ENCODE measurements around the gene DPF3.

DPF3 gene

DNA sequence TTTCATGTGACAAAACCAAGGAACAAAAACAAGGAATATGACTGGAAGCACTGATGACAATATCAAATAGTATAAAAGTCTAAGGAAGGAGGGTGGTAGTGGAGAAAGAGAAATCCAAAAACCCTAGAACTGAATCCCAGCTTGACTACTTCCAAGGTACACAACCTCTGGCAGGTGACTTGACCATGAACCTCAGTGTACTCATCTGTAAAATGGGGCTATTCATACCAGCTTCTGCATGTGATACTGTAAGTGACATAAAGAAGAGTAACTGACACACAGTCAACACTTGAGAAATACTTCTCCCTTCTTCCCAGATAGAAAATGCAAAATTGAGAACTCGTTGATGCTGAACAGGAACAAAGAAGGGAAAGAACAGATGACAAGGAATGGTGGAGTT, 10.3 kb upstream of the DPF3 start:
- no peak for DNase-seq

DNA sequence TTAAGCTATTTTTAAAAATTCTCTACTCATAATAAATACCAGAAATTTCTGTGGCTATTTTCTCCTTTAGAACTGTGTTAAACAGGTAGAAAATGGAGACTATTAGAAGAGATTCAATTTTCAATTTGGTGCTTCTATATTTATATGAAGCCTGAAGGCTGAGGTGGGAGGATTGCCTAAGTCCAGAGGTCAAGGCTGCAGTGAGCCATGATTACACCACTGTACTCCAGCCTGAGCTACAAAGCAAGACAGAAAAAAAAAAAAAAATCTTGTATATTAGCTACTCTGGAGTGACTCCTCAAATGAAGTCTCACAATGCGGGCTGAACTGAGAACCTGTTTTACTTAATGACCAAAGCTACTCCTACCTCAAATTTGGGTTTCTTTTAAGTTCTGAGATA, 9.8 kb upstream of the DPF3 start:
- DNase-seq: no peak

DNA sequence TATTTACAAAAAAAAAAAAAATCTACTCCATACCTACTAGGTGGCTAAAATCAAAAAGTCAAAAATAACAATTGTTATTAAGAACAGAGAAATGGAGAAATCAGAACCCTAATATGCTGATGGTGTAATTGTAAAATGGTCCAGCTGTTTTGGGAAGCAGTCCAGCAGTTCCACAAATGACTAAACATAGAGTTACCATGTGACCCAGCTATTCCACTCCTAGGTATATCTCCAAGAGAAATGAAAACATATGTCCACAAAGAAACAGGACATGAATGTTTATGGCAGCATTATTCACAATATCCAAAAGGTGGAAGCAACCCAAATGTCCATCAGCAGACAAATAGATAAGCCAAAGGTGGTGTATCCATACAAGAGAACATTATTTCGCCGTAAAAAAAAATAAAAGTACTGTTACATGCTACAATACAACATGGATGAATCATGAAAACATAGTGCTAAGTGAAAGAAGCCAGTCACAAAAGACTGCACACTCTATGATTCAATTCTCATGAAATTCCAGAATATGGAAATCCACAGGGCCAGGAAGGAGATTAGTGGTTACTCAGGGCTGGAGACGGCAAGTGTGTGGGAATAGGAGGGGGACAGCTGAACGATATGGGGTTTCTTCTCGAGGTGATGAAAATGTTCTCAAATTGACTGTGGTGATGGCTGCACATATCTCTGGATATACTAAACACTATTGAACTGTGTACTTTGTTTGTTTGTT, 9.1 kb upstream of the DPF3 start:
- no peak for DNase-seq

DNA sequence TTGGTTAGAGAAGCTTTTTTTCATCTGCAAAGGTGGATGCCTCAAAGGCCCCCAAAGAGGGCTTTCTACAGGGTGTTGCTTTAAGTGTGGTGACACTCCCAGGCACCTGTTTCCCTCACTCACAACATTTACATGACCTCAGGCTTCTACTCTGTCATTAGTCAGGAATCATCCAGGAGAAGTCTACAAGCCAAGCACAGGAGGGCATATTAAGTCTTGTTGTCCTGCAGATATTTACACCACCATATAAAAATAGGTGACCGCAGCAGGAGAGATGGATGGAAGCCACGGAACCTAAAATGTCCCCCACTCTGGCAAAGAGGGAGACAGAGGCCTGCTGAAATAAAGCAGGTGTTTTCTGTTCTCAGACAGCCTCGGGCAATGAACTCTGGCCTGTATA, 7.5 kb upstream of the DPF3 start:
- DNase-seq: no peak

DNA sequence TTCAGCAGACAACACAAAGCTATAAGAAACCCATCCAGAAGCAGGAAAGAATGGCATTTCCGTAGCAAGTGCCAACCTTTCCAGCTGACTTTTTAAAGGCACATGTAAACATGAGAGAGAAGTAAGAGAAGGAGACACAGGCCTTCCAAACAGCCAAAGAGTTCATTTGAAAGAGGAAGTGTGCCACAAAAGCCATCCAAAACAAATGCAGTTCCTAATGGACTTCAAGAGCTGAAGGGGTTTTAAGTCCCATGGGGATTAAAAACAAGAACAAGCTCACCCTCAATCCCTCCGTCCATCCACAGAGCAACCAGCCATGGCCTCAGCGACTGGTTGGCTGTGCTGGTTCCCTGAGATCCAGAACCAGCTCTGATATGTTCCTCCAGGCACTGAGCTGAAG, 4.5 kb upstream of the DPF3 start:
- DNase-seq: no peak

DNA sequence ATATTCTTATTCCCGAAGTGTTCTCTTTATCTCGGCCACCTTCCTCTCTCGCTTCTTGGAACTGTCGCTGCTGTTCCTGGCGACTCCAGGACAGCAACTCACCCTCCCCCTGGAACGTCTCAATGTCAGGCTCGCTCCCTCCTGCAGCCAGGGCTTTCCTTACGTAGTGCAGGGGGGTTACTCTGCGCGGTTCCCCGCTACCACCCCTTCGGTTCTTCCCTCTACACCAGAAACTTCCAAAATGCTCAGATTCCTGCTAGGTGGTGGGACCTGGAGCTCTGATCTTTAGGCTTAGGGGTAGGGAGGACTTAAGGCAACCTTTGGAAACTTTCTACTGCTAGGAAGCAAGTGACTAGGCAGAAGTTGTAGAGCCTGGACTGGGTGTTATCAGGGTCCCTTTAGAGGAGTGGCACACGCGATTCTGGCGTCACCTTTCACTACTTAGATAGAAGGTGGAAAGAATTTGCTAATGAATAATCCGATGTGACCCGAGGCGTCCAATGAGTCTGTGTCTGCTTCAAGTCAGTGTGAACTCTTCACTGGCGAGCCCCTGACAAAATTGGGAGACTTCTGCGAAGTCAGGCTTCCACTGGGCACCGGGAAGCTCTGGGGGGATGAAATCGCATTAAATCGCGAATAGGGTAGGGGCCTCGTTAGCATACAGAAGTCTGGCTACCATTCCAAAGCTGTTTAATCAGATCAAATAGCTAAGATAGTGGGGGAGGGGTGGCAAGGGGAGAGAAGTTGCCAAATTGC, 900 bp upstream of the DPF3 start:
- no peak for DNase-seq

DNA sequence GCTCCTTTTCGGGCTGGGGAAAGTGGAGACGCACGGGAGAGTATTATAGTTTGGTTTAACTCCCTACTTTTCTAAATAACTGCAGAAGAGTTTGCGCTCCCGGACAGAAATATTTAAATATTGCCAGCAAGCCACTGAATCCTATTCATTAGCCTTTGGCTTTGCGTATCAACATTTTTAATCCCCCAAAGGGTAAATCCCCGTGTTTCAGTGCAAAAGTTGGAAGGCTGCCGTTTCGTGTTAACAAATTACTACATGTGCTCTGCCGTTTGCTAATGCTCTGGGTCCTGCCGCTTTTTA, 372 bp upstream of the DPF3 start:
- DNase-seq: no peak

DNA sequence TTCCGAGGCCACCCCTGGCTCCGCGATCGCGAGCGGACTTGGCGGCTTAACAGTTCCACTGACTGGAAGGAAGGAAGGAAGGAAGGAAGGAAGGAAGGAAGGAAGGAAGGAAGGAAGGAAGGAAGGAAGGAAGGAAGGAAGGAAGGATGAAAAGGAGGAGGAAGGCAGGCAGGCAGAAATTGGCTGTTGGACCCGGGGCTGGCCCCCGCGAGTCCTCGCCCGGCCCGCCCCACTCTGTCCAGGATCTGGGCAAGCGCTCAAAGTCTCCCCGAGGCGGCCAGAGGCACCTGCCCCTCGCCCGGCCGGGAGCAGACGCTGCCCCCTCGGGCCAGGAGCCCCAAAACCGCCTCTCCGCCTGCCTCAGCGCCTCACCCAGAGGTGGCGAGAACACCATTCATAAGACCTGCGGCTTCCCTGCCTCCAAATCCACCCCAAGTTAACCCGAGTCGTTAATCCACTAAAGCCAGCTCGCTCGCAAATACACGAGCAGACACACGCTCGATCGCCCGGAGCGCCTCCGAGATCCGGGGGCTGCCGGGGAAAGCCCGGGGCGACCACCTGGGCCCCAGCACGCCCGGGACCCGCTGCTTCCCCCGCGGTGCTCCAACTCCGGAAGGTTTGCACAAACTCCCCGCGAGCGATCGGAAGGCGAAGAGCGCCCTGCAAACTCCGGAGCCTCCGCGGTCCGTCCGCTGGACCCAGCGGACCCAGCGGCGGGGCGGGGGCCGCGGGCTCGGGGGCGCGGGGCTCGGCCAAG, 844 bp downstream of the DPF3 start:
- no peak for DNase-seq

DNA sequence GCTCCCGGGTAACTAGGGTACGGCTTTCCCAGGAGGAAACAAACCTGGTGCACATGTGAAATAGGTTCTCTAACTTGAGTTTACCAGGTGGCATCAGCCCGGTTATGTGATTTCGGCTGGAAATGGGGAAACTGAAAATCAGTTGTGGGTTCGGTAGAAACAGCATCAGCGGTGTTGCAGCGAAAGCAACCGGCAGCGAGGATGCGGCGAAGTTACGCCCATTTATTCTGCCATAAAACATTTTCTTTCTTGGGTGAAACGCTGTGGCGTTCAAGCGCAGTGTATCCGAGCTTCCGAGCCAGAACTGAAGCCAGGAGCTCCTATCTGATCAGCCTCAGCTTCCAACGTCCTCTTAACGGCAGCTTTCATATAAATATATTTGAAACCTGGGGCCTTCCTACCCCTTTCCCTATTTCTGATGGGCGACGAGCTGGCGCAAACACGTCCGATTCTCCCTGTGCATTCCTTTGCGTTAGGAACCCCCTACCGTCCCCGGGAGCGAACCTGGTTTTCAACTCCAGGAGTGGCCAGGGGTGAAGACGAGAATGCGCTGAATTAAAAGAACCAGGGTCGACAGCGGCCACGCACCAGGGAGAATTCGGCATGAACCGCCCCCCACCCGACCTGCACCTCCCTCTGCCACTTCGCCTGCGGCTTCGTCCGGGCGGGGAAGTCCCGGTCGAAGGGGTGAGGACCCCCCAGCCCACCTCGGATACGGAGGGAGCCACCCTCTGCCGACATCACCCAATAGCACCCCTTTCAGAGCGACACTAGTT, 1.6 kb downstream of the DPF3 start:
- no peak for DNase-seq

DNA sequence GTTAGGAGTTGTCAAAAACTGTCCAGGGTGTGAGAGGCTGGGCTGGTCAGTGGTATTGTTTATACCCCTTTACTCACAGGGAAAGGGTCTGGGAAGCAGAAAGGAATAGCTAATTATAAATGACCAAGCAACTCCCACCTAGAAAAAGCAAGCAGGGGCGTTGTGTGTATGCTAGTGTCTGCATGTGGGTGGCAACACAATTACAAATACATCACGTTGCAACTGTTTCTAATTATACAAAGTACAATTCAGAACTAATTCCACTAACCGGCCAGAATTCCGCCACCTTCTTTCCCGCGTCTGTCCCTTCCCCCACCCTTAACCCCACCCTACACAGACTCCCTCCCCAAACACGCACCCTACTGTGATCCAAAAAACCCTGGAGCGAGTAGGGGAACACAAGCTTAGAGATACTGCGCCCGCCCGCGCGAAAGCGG, 2.2 kb downstream of the DPF3 start:
- DNase-seq: no peak

DNA sequence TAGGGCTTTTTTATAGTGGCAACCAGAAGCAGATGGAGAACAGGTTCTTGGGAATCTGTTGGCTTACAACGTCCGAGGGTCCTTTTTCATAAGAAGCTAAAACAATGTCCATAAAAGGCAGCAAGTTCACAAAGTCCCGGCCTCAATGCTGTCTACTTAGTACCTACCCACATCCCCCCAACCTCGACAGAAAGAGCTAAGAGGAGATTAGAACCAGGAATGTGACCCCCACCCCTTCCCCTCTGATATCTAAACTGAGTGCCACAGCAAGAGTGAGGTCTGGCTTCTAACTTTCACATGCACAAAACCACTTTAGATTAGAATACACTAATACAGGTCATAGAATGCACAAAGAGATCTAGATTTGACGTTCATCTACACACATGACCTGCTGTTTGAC, 4.5 kb downstream of the DPF3 start:
- no peak for DNase-seq

DNA sequence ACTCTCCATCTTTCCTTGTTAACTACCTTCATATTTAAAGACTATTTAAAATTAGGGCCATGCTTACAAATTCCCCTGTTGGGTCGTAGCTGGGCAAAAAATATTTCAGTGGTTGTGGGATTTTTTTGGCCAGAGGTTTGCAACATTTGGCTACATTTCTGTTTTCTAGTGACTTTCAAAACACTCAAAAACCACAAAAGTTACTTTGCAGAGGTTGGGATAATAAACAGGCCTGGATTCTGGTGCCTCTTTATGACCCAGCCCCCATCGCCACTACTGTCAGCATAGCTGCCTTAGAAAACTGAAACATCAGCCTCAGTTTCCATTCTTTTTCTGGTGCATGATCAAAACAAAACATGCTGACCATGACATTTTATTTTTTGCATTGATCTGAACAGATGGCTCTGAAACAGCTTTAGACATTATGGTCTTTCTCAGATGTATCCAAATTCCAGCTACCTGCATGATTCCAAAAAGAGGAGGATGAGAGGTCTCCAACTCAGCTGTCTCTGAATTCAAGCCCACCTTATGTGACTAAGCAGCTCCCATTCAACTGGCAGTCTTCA, 5.2 kb downstream of the DPF3 start:
- DNase-seq: no peak

DNA sequence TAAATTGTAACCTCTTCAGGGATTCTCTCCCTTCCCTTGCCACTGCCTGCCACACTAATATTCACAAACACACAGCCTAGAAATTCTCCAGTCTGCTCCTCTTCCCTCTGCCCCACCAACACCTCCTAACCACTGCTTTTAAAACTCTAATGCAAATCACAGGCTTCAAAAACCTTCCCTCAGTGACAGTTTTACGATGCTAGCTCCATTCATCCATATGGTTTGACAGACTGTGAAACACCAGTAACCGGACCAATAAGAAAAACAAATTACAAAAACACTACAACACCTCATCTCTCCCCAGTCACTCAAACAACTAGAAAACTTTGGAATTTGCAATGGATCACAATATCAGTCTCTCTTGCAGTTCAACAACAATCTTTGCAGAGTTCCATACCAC, 5.7 kb downstream of the DPF3 start:
- no peak for DNase-seq

DNA sequence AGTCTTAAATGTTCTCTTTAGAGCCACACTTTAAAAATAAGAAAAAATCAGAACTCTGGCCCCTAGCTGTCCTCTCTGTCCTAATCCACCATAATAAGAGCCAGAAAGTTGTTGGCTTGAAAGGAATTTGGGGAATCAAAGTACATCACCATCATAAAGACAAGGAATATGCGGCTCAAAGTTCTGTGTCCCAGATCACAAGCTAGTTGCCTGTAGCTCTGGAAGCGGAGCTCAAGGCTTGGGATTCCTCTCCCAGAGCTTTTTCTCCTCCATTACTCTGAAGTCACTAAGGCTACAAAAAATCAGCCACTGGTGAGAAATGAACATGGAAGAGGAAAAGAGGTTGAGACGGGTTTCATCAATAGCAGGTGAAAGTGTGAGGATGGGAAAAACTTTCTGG, 6.4 kb downstream of the DPF3 start:
- no peak for DNase-seq

DNA sequence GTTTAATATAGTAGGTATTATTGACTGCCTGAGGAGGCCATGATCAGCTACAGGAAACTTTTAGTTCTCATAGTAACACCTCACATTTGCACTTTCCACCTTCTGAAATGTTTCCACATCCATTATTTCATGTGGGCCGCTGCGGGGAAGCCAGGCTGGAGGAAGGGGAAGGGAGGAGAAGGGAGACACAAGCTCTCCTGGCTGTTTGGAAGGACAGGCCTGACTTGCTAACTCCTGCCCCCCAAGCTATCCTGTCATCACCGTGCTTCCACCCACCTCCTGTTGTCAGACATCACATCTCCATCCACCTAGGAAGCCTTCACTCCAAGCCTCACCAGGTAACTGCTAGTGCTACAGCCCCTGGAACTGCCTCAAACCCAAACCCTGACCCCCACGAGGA, 9.5 kb downstream of the DPF3 start:
- DNase-seq: no peak

DNA sequence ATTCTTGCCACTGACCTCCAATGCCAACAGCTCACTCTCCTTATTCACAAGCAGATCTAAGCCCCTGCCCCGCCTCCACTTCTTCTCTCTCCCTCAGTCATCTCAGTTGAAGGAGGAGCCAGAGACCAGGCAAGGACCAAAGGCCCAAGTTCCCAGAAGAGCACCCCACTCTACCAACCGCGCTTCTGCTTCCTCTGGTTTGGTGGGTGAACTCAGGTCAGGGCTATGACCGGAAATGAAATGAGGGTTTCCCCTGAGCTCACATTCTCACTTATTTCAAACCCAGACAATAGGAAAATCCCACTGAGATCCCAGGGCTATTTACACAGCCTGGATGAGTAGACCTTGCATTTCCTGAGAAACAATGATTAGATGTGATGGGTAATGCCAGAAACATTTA, 9.9 kb downstream of the DPF3 start:
- no peak for DNase-seq

DNA sequence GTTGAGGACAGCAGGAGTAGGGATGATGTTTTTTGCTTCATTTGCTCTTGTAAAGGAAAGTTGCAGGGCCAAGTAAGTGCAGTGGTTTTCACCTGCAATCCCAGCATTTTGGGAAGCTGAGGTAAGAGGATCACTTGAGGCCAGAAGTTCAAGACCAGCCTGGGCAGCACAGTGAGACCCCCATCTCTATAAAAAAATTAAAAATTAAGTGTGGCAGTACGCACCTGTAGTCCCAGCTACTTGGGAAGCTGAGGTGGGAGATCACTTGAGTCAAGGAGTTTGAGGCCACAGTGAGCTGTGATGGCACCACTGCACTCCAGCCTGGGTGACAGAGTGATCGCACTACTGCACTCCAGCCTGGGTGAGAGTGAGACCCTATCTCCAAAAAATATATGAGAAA, 10.8 kb downstream of the DPF3 start:
- DNase-seq: no peak

DNA sequence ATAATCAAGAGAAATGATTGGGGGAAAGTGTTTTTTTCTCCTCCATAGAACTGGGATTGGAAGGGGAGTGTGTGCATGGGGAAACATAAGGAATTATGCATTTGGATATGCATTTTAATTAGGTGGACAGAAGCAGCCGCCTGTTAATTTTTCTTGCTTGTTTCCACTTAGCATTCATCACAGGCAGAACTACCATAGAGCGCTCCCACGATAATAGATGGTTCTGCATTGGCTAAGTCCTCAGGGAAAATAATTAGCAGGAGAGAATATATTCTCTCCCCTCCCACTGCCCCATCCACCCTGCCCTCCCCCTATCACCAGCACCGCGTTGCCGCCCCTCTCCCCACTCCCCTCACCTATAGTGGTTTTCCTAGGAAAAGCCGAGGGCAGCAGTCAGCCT, 11.4 kb downstream of the DPF3 start:
- DNase-seq: no peak

DNA sequence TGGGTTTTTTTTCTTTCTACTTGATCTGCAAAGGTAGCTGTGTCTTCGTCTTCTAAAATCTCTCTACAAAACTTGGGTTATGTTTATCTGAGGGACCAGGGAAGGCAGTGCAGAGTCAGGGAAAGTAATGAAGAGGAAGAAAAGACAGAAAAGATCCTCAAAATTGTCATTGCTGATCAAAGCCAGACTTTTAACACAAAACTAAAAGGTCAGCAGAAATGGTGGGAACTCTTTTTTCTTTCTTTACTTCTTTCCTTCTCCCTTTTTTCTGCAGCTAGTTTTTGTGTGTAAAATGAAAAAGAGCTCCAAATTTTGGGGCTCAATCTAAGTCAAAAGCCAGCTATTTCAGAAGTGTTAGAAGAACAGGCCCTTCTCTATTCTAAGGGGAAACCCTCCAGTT, 11.9 kb downstream of the DPF3 start:
- no peak for DNase-seq

DNA sequence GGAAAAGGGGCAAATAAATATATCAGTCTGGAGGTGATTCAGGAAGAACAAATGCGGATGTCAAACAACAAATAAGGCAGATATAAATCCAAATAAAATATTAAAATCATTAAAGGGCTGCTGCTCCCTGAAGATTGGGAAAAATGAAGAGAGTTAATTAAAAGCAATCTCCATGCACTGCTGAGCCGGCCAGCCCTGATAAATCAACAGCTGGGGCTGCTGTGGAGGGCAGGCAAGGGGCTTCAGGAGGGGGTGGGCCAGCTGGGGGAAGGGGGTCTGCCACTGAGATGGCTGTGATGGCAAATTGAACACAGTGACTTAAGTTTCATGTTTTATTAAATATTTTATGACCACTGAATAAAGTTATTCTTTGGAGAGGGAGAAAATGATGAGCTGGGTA, 12.4 kb downstream of the DPF3 start:
- DNase-seq: no peak

DNA sequence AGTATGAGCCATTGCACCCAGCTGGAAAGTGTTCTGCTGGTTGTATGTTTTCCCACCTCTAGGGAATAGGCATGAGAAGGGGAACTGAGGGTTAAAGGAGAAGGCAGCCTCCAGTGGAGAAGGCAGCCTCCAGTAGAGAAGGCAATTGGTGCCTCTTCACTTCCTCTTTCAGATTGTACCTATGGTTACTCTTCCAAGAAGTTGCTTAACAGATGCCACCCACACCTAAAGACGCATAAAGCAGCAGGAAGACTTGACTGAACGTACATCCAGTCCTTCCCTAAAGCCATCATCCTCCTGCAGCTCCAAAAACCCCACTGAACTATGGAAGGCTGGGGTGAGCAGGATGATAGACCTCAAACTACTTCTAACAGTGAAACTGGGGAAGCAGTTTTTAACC, 13.1 kb downstream of the DPF3 start:
- no peak for DNase-seq

DNA sequence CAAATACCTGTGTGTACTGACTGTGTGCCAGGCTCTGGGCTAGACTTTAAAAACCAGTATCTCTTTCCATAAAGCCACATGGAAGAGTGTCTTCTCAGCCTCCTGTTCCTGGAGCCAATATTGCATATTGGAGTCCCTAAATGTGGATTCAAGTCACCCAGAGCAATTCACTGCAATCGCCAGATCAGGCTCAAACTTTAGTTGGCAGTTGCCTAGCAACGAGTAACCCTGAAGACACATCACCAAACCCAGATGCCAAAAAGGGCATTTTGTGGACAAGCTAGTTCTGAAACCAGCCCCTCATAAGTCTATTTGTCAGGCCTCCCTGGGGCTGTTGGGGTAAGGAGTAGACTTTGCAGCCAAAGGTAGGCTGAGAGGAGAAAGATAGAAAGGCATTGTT, 13.7 kb downstream of the DPF3 start:
- no peak for DNase-seq

DNA sequence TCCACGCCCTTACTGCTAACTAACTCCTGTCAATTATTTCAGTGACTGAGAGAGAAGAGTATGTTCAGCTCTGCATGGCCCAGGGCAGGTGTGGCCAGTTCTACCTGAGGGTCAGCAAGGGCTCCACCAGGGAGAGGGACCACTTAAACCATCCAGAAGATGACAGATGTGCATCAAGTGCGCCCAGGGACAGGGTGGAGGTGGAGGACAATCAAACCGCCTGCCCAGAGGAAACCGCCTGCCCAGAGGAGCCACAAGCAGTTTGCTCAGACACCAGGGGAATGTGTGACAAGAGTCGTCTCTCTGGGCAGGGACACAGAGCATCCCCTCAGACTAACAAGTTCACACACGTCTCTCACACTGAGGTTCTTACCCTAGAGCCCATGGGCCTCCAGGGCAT, 14.5 kb downstream of the DPF3 start:
- no peak for DNase-seq

Measured in NCI-H1436 treated with DMSO at 0.1 percent for 48 hours (cell line).